ENCODE results near the gene OR7G2.

GRCh38 chr19:9149997-9150396, 42.7 kb upstream of the OR7G2 start:
- TF ChIP-seq CTCF (conservative IDR thresholded peaks at IDR 0.05 in 1 of 2, IDR thresholded peaks at IDR 0.05 in 1 of 2; ENCODE audit: low read depth in 1 of 2, low read length in 2 of 2) = no peak
- no peak for TF ChIP-seq EZH2 (IDR thresholded peaks at IDR 0.05; ENCODE audit: low read length, missing control alignments)
